ENCODE data around the gene TTBK2.
"Not testable (repeated sequence)": the region's sequence is repeated elsewhere in the genome, so short reads cannot be mapped to it uniquely, and the experiment has no call there.

The TTBK2 gene

GRCh38 chr15:42820811-42821210, 99.8 kb downstream of the TTBK2 start:
- DNase-seq = no peak

GRCh38 chr15:42819786-42820185, 100.8 kb downstream of the TTBK2 start:
- no peak for DNase-seq

GRCh38 chr15:42811433-42811832, 109.1 kb downstream of the TTBK2 start:
- no peak for DNase-seq

- DNase-seq = no peak
Observed at GRCh38 chr15:42808913-42809312, 111.7 kb downstream of the TTBK2 start.

- no peak for DNase-seq
Observed at GRCh38 chr15:42805266-42805665, 115.3 kb downstream of the TTBK2 start.

- no peak for DNase-seq
Observed at GRCh38 chr15:42804739-42805138, 115.8 kb downstream of the TTBK2 start.

- no peak for DNase-seq
Observed at GRCh38 chr15:42803436-42803835, 117.1 kb downstream of the TTBK2 start.

GRCh38 chr15:42802168-42802567, 118.4 kb downstream of the TTBK2 start:
- DNase-seq = no peak

- no peak for DNase-seq
Observed at GRCh38 chr15:42800731-42801474, 119.7 kb downstream of the TTBK2 start.

- DNase-seq = no peak
Observed at GRCh38 chr15:42798802-42799201, 121.8 kb downstream of the TTBK2 start.

- no peak for DNase-seq
Observed at GRCh38 chr15:42796955-42797782, 123.4 kb downstream of the TTBK2 start.

GRCh38 chr15:42788725-42789124, 131.9 kb downstream of the TTBK2 start:
- DNase-seq = no peak

- no peak for DNase-seq
Observed at GRCh38 chr15:42786978-42787377, 133.6 kb downstream of the TTBK2 start.

GRCh38 chr15:42785569-42785968, 135.0 kb downstream of the TTBK2 start:
- no peak for DNase-seq

- no peak for DNase-seq
Observed at GRCh38 chr15:42784705-42785104, 135.9 kb downstream of the TTBK2 start.

GRCh38 chr15:42782716-42783115, 137.9 kb downstream of the TTBK2 start:
- DNase-seq = no peak

GRCh38 chr15:42775416-42775815, 145.2 kb downstream of the TTBK2 start:
- no peak for DNase-seq

GRCh38 chr15:42772901-42773300, 147.7 kb downstream of the TTBK2 start:
- DNase-seq = no peak

- no peak for DNase-seq
Observed at GRCh38 chr15:42772144-42772543, 148.4 kb downstream of the TTBK2 start.

- not testable (repeated sequence) for DNase-seq
Observed at GRCh38 chr15:42766109-42766508, 154.5 kb downstream of the TTBK2 start.

- DNase-seq = not testable (repeated sequence)
Observed at GRCh38 chr15:42764154-42764731, 156.3 kb downstream of the TTBK2 start.

- not testable (repeated sequence) for DNase-seq
Observed at GRCh38 chr15:42761813-42762212, 158.8 kb downstream of the TTBK2 start.

- DNase-seq = no peak
Observed at GRCh38 chr15:42760759-42761158, 159.8 kb downstream of the TTBK2 start.

GRCh38 chr15:42759093-42759492, 161.5 kb downstream of the TTBK2 start:
- DNase-seq = no peak
